Gastrocnemius medialis (tissue), 4 donors: ENCODE measurements around the gene VGLL4. TPM values are rescaled to one million over a fixed set of nuclear protein-coding genes. Genes with fewer than 3 reads are reported as not detected.
A peak's percentile ranks its signal among the peaks of the same experiment; 100 is the strongest.

ENCODE experiments used
- ATAC-seq, 2 donors: fragments of 150-250 bp; one replicate each; pipeline ENCODE4 v1.9.1; 2016
- DNase-seq, 2 donors: peaks; one replicate each; pipeline ENCODE4 v3.0.0-alpha.2; 2019
- H3K27ac ChIP-seq, 4 donors: fragments of 200-600 bp; sonication (generic); 1 replicate in 1 of 4; 2 replicates in 3 of 4; pipeline ENCODE4 v1.5.1; 2016 to 2018; ENCODE audit warnings: mild to moderate bottlenecking in 2 of 4, moderate library complexity in 1 of 4
- H3K27me3 ChIP-seq, 3 donors: fragments of 200-600 bp; sonication (generic) in 2 of 3; 1 replicate in 1 of 3; 2 replicates in 2 of 3; pipeline versions ENCODE4 v1.5.1 to v1.6.0; 2016 to 2019; ENCODE audit warnings: mild to moderate bottlenecking in 1 of 3, moderate library complexity in 1 of 3
- H3K36me3 ChIP-seq, 2 donors: fragments of 200-600 bp; sonication (generic) in 1 of 2; one replicate each; pipeline ENCODE4 v1.5.1; 2017 to 2018
- H3K4me1 ChIP-seq, 2 donors: fragments of 200-600 bp; sonication (generic) in 1 of 2; one replicate each; pipeline ENCODE4 v1.5.1; 2016 to 2017; ENCODE audit warnings: mild to moderate bottlenecking in 2 of 2
- H3K4me3 ChIP-seq, 4 donors: fragments of 200-600 bp; sonication (generic) in 3 of 4; 1 replicate in 1 of 4; 2 replicates in 3 of 4; pipeline ENCODE4 v1.5.1; 2016 to 2019; ENCODE audit warnings: mild to moderate bottlenecking in 2 of 4
- H3K9me3 ChIP-seq, 3 donors: fragments of 200-600 bp; sonication (generic) in 2 of 3; 1 replicate in 1 of 3; 2 replicates in 2 of 3; pipeline ENCODE4 v1.5.1; 2016 to 2019
- POLR2A ChIP-seq, 2 donors: fragments of 450-650 bp; IDR thresholded peaks; one replicate each; pipeline ENCODE4 v1.6.1; 2017; ENCODE audit warnings: antibody characterized with exemption in 2 of 2, mild to moderate bottlenecking in 2 of 2, moderate library complexity in 2 of 2
- in situ Hi-C, 4 donors: fragments of 200-750 bp; cut with MboI; loops; one replicate each; pipeline versions ENCODE4 v1.15.0 to v1.8.0; 2017; ENCODE audit warnings: low sequenced_read_pairs in 4 of 4
- intact Hi-C: fragments of 100-400 bp; cut with DNase I; formaldehyde crosslinking; loops from one replicate; pipeline ENCODE4 v1.15.1; 2023; ENCODE audit warnings: low total_unique reads
- total RNA-seq, 4 donors: library from RNA; depleted of rRNA; stranded (reverse); fragments of >200 nt; gene quantifications; one replicate each; pipeline versions ENCODE4 v1.1.0 to v1.2.3, GENCODE V29; 2016
- TF ChIP-seq, protein P1 (sequence below), 5 experiments: fragments of 450-650 bp in 3 of 5; fragments of 200-600 bp in 2 of 5; sonication (generic) in 2 of 5; IDR thresholded peaks in 4 of 5; conservative IDR thresholded peaks in 1 of 5; 1 replicate in 4 of 5; 2 replicates in 1 of 5; pipeline ENCODE4 v1.5.1; 2016 to 2019; ENCODE audit warnings: antibody characterized with exemption in 5 of 5, mild to moderate bottlenecking in 3 of 5, moderate library complexity in 3 of 5

VGLL4 gene
- total RNA-seq, 4 donors from 2014 or later: 8.9 to 20.9 (median 12.8) TPM

- Histone ChIP-seq H3K4me3 (no peak overlapping the region), H3K27ac (peak overlapping the region; percentile 48 to 76 (median 66)), H3K4me1 (peaks cover 79 to 89% of the 10 kb centered on the region in 2 donors), H3K27me3 (no peaks in the 10 kb centered on the region), H3K9me3 (no peaks in the 10 kb centered on the region), H3K36me3 (no peaks in the 10 kb centered on the region)
- DNase-seq: no peak
- ATAC-seq: no peak
- TF ChIP-seq POLR2A (IDR thresholded peaks at IDR 0.05): no peak
- TF ChIP-seq, protein P1, sequence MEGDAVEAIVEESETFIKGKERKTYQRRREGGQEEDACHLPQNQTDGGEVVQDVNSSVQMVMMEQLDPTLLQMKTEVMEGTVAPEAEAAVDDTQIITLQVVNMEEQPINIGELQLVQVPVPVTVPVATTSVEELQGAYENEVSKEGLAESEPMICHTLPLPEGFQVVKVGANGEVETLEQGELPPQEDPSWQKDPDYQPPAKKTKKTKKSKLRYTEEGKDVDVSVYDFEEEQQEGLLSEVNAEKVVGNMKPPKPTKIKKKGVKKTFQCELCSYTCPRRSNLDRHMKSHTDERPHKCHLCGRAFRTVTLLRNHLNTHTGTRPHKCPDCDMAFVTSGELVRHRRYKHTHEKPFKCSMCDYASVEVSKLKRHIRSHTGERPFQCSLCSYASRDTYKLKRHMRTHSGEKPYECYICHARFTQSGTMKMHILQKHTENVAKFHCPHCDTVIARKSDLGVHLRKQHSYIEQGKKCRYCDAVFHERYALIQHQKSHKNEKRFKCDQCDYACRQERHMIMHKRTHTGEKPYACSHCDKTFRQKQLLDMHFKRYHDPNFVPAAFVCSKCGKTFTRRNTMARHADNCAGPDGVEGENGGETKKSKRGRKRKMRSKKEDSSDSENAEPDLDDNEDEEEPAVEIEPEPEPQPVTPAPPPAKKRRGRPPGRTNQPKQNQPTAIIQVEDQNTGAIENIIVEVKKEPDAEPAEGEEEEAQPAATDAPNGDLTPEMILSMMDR (IDR thresholded peaks at IDR 0.05 in 4 of 5, conservative IDR thresholded peaks at IDR 0.05 in 1 of 5): no peak
- in situ Hi-C loops: no loop called here
- intact Hi-C loops: no loop called here
Measured at GRCh38 chr3:11588755-11589154, 55.0 kb downstream of the VGLL4 start.

- Histone ChIP-seq H3K4me3 (no peak overlapping the region), H3K36me3 (no peaks in the 10 kb centered on the region), H3K9me3 (no peaks in the 10 kb centered on the region), H3K27ac (peak overlapping the region; percentile 48 to 76 (median 66)), H3K27me3 (no peaks in the 10 kb centered on the region), H3K4me1 (peaks cover 79 to 89% of the 10 kb centered on the region in 2 donors)
- TF ChIP-seq POLR2A (IDR thresholded peaks at IDR 0.05): no peak
- TF ChIP-seq, protein P1 (IDR thresholded peaks at IDR 0.05 in 4 of 5, conservative IDR thresholded peaks at IDR 0.05 in 1 of 5): no peak
- in situ Hi-C loops: no loop called here
- intact Hi-C loops: no loop called here
- ATAC-seq (no peak), DNase-seq (no peak)
Measured at GRCh38 chr3:11588338-11588737, 55.4 kb downstream of the VGLL4 start.

DNA sequence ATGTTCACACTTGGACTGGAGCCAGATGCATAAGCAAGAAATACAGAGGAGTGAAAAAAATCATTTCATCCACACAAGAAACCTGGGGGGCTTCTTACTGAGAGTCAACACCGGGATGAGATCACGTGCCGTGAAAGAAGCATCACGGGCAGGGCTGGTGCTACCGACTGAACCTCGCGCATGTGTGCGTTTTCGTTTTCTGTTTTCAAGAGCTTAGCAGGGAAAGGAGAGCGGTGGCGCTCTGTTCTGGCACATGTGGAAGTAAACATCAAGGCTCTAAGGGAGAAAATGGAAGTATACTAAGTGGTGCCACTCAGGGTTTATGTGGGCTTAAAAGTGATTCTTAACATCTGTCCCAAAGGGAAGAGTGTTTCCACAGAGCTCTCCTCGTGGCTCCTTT is 55.9 kb downstream of the VGLL4 start:
- intact Hi-C loops: no loop called here
- H3K4me3 ChIP-seq: no peak overlapping the region
- in situ Hi-C loops: no loop called here
- H3K36me3 ChIP-seq: no peaks in the 10 kb centered on the region
- DNase-seq: no peak
- H3K27me3 ChIP-seq: no peaks in the 10 kb centered on the region
- ATAC-seq: no peak
- H3K4me1 ChIP-seq: peaks cover 79 to 89% of the 10 kb centered on the region in 2 donors
- TF ChIP-seq POLR2A (IDR thresholded peaks at IDR 0.05): no peak
- TF ChIP-seq, protein P1 (IDR thresholded peaks at IDR 0.05 in 4 of 5, conservative IDR thresholded peaks at IDR 0.05 in 1 of 5): no peak
- no peaks in the 10 kb centered on the region for H3K9me3 ChIP-seq
- peak overlapping the region; percentile 48 to 76 (median 66) for H3K27ac ChIP-seq

GRCh38 chr3:11584570-11584969 is 59.1 kb downstream of the VGLL4 start:
- TF ChIP-seq, protein P1 (IDR thresholded peaks at IDR 0.05 in 4 of 5, conservative IDR thresholded peaks at IDR 0.05 in 1 of 5): no peak
- TF ChIP-seq POLR2A (IDR thresholded peaks at IDR 0.05): no peak
- Histone ChIP-seq H3K27me3 (no peaks in the 10 kb centered on the region), H3K4me1 (peaks cover 74 to 81% of the 10 kb centered on the region in 2 donors), H3K27ac (no peak overlapping the region), H3K4me3 (no peak overlapping the region), H3K9me3 (no peaks in the 10 kb centered on the region), H3K36me3 (no peaks in the 10 kb centered on the region)
- intact Hi-C loops: no loop called here
- in situ Hi-C loops: no loop called here
- ATAC-seq (no peak), DNase-seq (no peak)

GRCh38 chr3:11583638-11584046 is 60.1 kb downstream of the VGLL4 start:
- no peak overlapping the region for H3K4me3 ChIP-seq
- no peak for ATAC-seq
- peak overlapping the region; percentile 13 to 58 (median 42) for H3K27ac ChIP-seq
- TF ChIP-seq POLR2A (IDR thresholded peaks at IDR 0.05): no peak
- TF ChIP-seq, protein P1 (IDR thresholded peaks at IDR 0.05 in 4 of 5, conservative IDR thresholded peaks at IDR 0.05 in 1 of 5): no peak
- H3K9me3 ChIP-seq: no peaks in the 10 kb centered on the region
- H3K4me1 ChIP-seq: peaks cover 65 to 72% of the 10 kb centered on the region in 2 donors
- no peaks in the 10 kb centered on the region for H3K27me3 ChIP-seq
- H3K36me3 ChIP-seq: no peaks in the 10 kb centered on the region
- intact Hi-C loops: no loop called here
- in situ Hi-C loops: no loop called here
- DNase-seq: no peak
